HG02943 (cell line): ENCODE data around the gene PNMA5.
"Not testable (repeated sequence)": the region's sequence is repeated elsewhere in the genome, so short reads cannot be mapped to it uniquely, and the experiment has no call there.

Experiments used
- ATAC-seq: cut with Tn5 transposase; IDR thresholded peaks from one replicate; pipeline ENCODE4 v1.9.1; 2021; ENCODE audit warnings: mild to moderate bottlenecking, low read depth, moderate library complexity; ENCODE audit not compliant: unreplicated experiment

PNMA5 gene

GRCh38 chrX:152993933-152994332 is at the start of gene PNMA5:
TSS of gene PNMA5 (minus strand) at chrX:152994116. CDS start at chrX:152991598, 2,518 bp downstream.
- ATAC-seq: no peak

- ATAC-seq: no peak
Observed at GRCh38 chrX:153032397-153033118, 38.6 kb upstream of the PNMA5 start.

DNA sequence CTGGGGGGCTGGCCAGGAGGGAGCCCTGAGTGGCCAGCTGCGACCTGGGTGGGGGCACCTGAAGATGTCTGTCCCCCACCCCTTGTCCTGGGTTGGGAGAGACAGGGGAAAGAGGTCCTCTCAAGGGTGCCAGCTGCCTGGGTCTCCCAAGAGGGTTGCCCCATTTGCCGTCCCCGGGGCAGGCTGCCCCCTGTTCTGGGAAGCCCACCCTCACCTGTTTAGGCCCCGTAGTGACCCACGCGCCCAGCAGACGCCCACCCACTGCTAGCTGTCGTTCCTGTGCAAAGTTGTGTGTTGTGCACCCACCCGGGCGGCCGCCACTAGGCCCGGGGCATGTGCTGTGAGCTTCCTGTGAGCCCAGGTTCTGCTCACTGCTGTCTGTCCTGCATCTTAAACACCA is 36.9 kb upstream of the PNMA5 start:
- ATAC-seq: no peak

DNA sequence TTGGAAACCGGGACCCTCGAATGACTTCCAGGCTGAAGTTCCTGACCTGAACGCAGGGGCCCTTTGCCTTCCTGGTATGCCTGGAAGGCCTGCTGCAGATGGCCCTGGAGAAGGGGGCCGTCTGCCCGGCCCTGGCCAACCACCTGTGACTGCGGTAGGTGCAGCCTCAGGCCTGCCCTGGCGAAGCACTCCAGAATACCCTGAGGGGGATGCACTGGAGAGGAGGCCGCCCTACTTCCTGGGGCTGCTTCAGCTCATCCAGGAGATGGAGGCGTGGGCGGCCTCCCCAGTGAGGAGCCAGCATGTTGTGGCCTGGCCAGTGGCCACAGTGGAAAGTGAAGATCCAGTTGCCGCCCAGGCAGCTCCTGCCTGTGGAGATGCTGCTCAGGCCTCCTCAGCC is 36.0 kb upstream of the PNMA5 start:
- ATAC-seq: no peak

GRCh38 chrX:153029162-153029561 is 35.2 kb upstream of the PNMA5 start:
- no peak for ATAC-seq

GRCh38 chrX:153028487-153028886 is 34.6 kb upstream of the PNMA5 start:
- not testable (repeated sequence) for ATAC-seq

DNA sequence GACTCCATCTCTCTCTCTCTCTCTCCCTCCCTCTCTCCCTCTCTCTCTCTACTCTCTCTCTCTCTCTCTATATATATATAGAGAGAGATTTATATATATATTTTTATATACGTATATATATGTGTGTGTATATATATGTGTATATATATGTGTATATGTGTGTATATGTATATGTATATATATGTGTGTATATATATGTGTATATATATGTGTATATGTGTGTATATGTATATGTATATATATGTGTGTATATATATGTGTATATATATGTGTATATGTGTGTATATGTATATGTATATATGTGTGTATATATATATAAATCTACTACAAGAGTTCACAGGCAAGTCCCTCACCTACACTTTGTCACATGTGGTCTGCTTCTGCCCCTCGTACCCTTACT is 32.6 kb upstream of the PNMA5 start:
- not testable (repeated sequence) for ATAC-seq

- ATAC-seq: no peak
Observed at GRCh38 chrX:153019166-153019565, 25.2 kb upstream of the PNMA5 start.

DNA sequence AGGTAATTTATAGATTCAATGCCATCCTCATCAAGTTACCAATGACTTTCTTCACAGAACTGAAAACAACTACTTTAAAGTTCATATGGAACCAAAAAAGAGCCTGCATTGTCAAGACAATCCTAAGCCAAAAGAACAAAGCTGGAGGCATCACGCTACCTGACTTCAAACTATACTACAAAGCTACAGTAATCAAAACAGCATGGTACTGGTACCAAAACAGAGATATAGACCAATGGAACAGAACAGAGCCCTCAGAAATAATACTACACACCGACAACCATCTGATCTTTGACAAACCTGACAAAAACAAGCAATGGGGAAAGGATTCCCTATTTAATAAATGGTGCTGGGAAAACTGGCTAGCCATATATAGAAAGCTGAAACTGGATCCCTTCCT is 23.3 kb upstream of the PNMA5 start:
- ATAC-seq: not testable (repeated sequence)

- ATAC-seq: no peak
Observed at GRCh38 chrX:153004780-153005179, 10.9 kb upstream of the PNMA5 start.

GRCh38 chrX:153003981-153004380 is 10.1 kb upstream of the PNMA5 start:
- no peak for ATAC-seq

DNA sequence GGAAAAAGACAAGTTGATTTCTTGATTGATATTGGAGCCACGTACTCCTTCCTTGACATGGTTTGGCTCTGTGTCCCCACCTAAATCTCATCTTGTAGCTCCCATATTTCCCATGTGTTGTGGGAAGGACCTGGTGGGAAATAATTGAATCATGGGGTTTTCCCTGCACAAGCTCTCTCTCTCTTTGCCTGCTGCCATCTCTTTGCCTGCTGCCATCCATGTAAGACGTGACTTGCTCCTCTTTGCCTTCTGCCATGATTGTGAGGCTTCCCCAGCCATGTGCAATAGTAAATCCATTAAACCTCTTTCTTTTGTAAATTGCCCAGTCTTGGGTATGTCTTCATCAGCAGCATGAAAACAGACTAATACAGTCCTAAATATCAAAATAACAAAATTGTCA is 8.3 kb upstream of the PNMA5 start:
- not testable (repeated sequence) for ATAC-seq

GRCh38 chrX:152997337-152997736 is 3.4 kb upstream of the PNMA5 start:
- no peak for ATAC-seq

GRCh38 chrX:152992115-152992514 is 1.8 kb downstream of the PNMA5 start:
- ATAC-seq: no peak

DNA sequence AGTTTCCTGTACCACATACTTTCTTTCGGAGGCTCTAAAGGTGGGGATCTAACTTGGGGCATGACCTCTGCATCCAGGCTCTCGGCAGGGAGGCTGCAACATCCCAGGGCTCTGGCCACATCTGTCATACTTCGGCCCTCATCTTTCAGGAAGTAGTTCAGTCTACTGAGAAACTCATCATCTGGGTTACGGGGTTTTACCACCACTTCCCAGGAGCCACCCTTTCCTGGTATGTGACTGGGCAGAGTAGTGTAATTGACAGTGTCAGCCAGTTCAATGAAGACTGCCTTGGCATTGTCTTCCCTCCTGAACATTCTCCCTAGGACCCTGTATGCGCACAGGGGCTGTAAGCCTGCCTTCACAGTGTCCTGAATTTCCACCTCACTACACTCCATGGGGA is 2.8 kb downstream of the PNMA5 start:
- no peak for ATAC-seq

GRCh38 chrX:152989292-152989658 is 4.6 kb downstream of the PNMA5 start:
- no peak for ATAC-seq

- no peak for ATAC-seq
Observed at GRCh38 chrX:152988536-152989291, 5.2 kb downstream of the PNMA5 start.

- ATAC-seq: no peak
Observed at GRCh38 chrX:152987801-152988200, 6.1 kb downstream of the PNMA5 start.

DNA sequence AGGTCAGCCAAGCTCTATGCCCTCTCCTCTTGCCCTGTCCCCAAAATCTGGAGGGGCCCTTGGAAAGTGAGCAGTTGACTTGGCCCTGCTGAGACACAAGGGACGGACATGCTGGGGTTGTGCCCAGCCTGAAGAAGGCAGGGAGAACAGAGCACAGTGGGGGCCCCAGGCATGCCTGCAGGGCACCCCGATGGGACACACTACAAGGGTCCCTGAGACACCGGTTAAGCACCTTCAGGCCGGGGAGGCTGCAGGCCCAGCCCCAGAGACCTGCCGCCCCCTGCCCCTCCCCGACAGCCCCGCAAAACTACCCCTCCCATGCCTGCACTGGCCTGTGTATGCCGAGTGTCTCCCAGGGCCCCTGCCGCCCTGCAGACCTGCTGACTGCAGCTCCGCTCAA is 6.8 kb downstream of the PNMA5 start:
- not testable (repeated sequence) for ATAC-seq

GRCh38 chrX:152985383-152985782 is 8.5 kb downstream of the PNMA5 start:
- ATAC-seq: not testable (repeated sequence)

GRCh38 chrX:152968193-152968592 is 25.7 kb downstream of the PNMA5 start:
- ATAC-seq: no peak

DNA sequence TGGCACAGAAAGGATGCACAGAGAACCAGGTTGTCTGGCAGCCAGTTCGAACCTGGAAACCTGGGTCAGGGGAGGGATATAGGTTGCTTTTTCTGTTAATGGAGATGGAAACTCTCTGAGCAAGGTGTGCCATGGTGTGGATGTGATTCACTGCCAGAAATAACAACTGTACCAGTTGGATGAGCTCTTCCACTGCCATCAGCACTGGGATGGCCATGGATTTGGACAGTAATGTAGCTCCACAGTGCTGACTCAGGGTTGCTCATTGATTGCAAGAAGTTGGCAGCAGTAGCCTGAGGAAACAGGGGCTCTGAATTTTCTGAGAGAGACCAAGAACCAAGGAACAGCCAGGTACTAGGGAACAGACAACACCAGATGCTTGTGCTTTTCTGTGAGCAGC is 33.8 kb downstream of the PNMA5 start:
- ATAC-seq: no peak
